Endodermal cell (in vitro differentiated cells): Measurements from ENCODE around the gene POLR2H. TPM values are rescaled to one million over a fixed set of nuclear protein-coding genes. Genes with fewer than 3 reads are reported as not detected.

ENCODE experiments used
- DNase-seq: peaks from one replicate; pipeline ENCODE4 v3.0.0-alpha.2; 2017
- H3K27ac ChIP-seq: 2 replicates; pipeline ENCODE4 v1.5.1; 2013; ENCODE audit warnings: mild to moderate bottlenecking, low read depth, low read length, moderate library complexity
- H3K27me3 ChIP-seq: 2 replicates; pipeline ENCODE4 v1.6.1; 2013; ENCODE audit warnings: mild to moderate bottlenecking, low read length, moderate library complexity; ENCODE audit not compliant: insufficient read depth, control insufficient read depth, poor library complexity, severe bottlenecking
- H3K36me3 ChIP-seq: 2 replicates; pipeline ENCODE4 v1.7.0; 2013; ENCODE audit warnings: mild to moderate bottlenecking, low read length, moderate library complexity; ENCODE audit not compliant: control insufficient read depth, insufficient read depth
- H3K4me1 ChIP-seq: one replicate; pipeline ENCODE4 v1.7.0; 2013; ENCODE audit warnings: low read length; ENCODE audit not compliant: control insufficient read depth, insufficient read depth
- H3K4me3 ChIP-seq: 2 replicates; pipeline ENCODE4 v1.5.1; 2013; ENCODE audit warnings: mild to moderate bottlenecking, low read length, moderate library complexity
- H3K9ac ChIP-seq: 2 replicates; pipeline ENCODE4 v1.6.1; 2013; ENCODE audit warnings: mild to moderate bottlenecking, low read length, moderate library complexity; ENCODE audit not compliant: poor library complexity, severe bottlenecking; ENCODE audit errors: extremely low read depth
- H3K9me3 ChIP-seq: 2 replicates; pipeline ENCODE4 v1.6.1; 2013; ENCODE audit warnings: mild to moderate bottlenecking, low read length, moderate library complexity; ENCODE audit not compliant: control insufficient read depth
- H3K27ac Mint-ChIP-seq: 2 replicates; pipeline ENCODE4 v1.8.0; 2020; ENCODE audit warnings: mixed read lengths
- H3K27me3 Mint-ChIP-seq: 2 replicates; pipeline ENCODE4 v1.8.0; 2021; ENCODE audit warnings: mild to moderate bottlenecking, mixed read lengths; ENCODE audit not compliant: insufficient read depth
- H3K36me3 Mint-ChIP-seq: 2 replicates; pipeline ENCODE4 v1.8.0; 2020; ENCODE audit warnings: low read depth, mixed read lengths
- H3K4me1 Mint-ChIP-seq: 2 replicates; pipeline ENCODE4 v1.8.0; 2020; ENCODE audit warnings: mixed read lengths
- H3K4me3 Mint-ChIP-seq: 2 replicates; pipeline ENCODE4 v1.8.0; 2020; ENCODE audit warnings: mild to moderate bottlenecking, moderate library complexity, mixed read lengths
- H3K9me3 Mint-ChIP-seq: 2 replicates; pipeline ENCODE4 v1.8.0; 2020; ENCODE audit warnings: mild to moderate bottlenecking, mixed read lengths
- CTCF ChIP-seq: fragments of 200-600 bp; sonication (generic); conservative IDR thresholded peaks from 2 replicates; pipeline ENCODE4 v1.5.0; 2021; ENCODE audit warnings: antibody characterized with exemption, mild to moderate bottlenecking
- WGBS, 2 experiments: methylation state at CpG; one replicate each; pipeline versions ENCODE4 v1.1.5 to v1.1.7; 2013; ENCODE audit warnings: missing lambda C conversion rate in 2 of 2, mixed read lengths in 1 of 2; ENCODE audit not compliant: insufficient coverage in 1 of 2, insufficient read length in 1 of 2; 5-methylcytosine and 5-hydroxymethylcytosine counted together
- total RNA-seq, 2 donors: library from RNA; stranded (reverse); fragmentation: NEBNext Ultra II Directional in 1 of 2; extraction: Animal tissue kit (Norgen Biotek cat#: 25700) in 1 of 2; gene quantifications; 2 replicates in 1 of 2; 3 replicates in 1 of 2; pipeline ENCODE4 v1.2.1, GENCODE V29; 2021

Gene POLR2H
- total RNA-seq, 2 donors from 2014 or later = 95.9 to 117 TPM

GRCh38 chr3:184325715-184326369 is 35.7 kb upstream of the POLR2H start:
- no peaks in the 10 kb centered on the region for H3K9me3 ChIP-seq
- Mint-ChIP-seq H3K9me3 (no peaks in the 10 kb centered on the region), H3K36me3 (peaks cover 95% of the 10 kb centered on the region), H3K27ac (no peak overlapping the region), H3K27me3 (no peaks in the 10 kb centered on the region), H3K4me3 (no peak overlapping the region), H3K4me1 (no peaks in the 10 kb centered on the region)
- H3K36me3 ChIP-seq = peaks cover 98% of the 10 kb centered on the region
- H3K27me3 ChIP-seq = no peaks in the 10 kb centered on the region
- WGBS, 2 experiments = 94 to 95% methylated on average over 2 to 6 of the region's 6 CpGs
- H3K27ac ChIP-seq = no peak overlapping the region
- DNase-seq = no peak
- TF ChIP-seq CTCF = no peak
- H3K9ac ChIP-seq = no peak overlapping the region
- no peaks in the 10 kb centered on the region for H3K4me1 ChIP-seq
- no peak overlapping the region for H3K4me3 ChIP-seq

- 98% methylated on average over 18 to 21 of the region's 21 CpGs for WGBS, 2 experiments
- Histone ChIP-seq H3K4me3 (no peak overlapping the region), H3K36me3 (peaks cover 98% of the 10 kb centered on the region), H3K9ac (no peak overlapping the region), H3K9me3 (no peaks in the 10 kb centered on the region), H3K4me1 (no peaks in the 10 kb centered on the region), H3K27ac (no peak overlapping the region), H3K27me3 (no peaks in the 10 kb centered on the region)
- Mint-ChIP-seq H3K36me3 (peaks cover 95% of the 10 kb centered on the region), H3K27ac (peak overlapping the region; percentile 7), H3K9me3 (no peaks in the 10 kb centered on the region), H3K27me3 (no peaks in the 10 kb centered on the region), H3K4me3 (no peak overlapping the region), H3K4me1 (no peaks in the 10 kb centered on the region)
- no peak for DNase-seq
- no peak for TF ChIP-seq CTCF
These were observed 34.3 kb upstream of the POLR2H start for GRCh38 chr3:184327171-184327570.

DNA sequence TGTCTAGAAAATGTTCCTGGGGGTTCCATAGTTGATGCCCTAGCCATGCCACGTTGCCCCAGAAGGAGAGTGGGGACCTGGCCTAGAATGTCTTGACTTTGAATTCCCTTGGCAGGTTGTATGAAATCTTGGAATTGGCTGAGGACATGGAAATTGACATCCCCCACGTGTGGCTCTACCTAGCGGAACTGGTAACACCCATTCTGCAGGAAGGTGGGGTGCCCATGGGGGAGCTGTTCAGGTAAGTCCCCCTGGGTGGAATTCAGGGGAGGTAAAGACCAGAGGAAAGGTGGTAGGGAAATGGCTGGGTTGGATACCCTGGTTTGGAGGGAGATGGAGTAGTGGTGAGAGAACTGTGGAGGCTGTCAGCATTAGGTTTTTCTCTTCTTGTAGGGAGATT is 33.0 kb upstream of the POLR2H start:
- DNase-seq = no peak
- Mint-ChIP-seq H3K9me3 (no peaks in the 10 kb centered on the region), H3K27me3 (no peaks in the 10 kb centered on the region), H3K36me3 (peaks cover 95% of the 10 kb centered on the region), H3K4me1 (no peaks in the 10 kb centered on the region), H3K4me3 (no peak overlapping the region), H3K27ac (no peak overlapping the region)
- Histone ChIP-seq H3K27ac (no peak overlapping the region), H3K36me3 (peaks cover 98% of the 10 kb centered on the region), H3K9ac (no peak overlapping the region), H3K4me1 (no peaks in the 10 kb centered on the region), H3K9me3 (no peaks in the 10 kb centered on the region), H3K27me3 (no peaks in the 10 kb centered on the region), H3K4me3 (no peak overlapping the region)
- no peak for TF ChIP-seq CTCF
- 63 to 64% methylated on average over 3 of the region's 3 CpGs for WGBS, 2 experiments
